BJ (cell line): ENCODE measurements around the gene OR4P4. TPM values are rescaled to one million over a fixed set of nuclear protein-coding genes. Genes with fewer than 3 reads are reported as not detected.

Source experiments
- CTCF ChIA-PET: fragments of 350-600 bp; formaldehyde crosslinking; extraction: SDS; loops from one replicate; lab custom pipeline; 2021; ENCODE audit warnings: antibody characterized with exemption, inconsistent platforms; lab: Yijun Ruan, JAX
- POLR2A ChIA-PET: fragments of 300-600 bp; sonication (Branson Sonifier 250); formaldehyde crosslinking; extraction: SDS; loops from one replicate; lab custom pipeline; 2021; ENCODE audit warnings: antibody characterized with exemption; lab: Charles Lee
- DNase-seq: peaks from one replicate; pipeline ENCODE4 v3.0.0-alpha.2; 2011; ENCODE audit warnings: low read depth
- H3K27me3 ChIP-seq: 2 replicates; pipeline ENCODE4 v1.6.0; 2011; ENCODE audit warnings: low read length; ENCODE audit not compliant: control insufficient read depth, insufficient read depth
- H3K36me3 ChIP-seq: 2 replicates; pipeline ENCODE4 v1.5.1; 2011; ENCODE audit warnings: low read length; ENCODE audit not compliant: control insufficient read depth, insufficient read depth
- H3K4me3 ChIP-seq: 2 replicates; pipeline ENCODE4 v1.5.1; 2011; ENCODE audit warnings: low read depth, mild to moderate bottlenecking, control low read depth, low read length
- CTCF ChIP-seq: IDR thresholded peaks from 2 replicates; pipeline ENCODE4 v1.5.1; 2011; ENCODE audit warnings: low read depth, mild to moderate bottlenecking, control low read depth, inconsistent platforms, low read length, moderate library complexity; ENCODE audit not compliant: insufficient read depth
- polyA plus RNA-seq: library from polyadenylated mRNA; depleted of rRNA; stranded (reverse); fragments of >200 nt; gene quantifications from 2 replicates; pipeline ENCODE4 v1.2.3, GENCODE V29; 2011; rRNA removed

Gene OR4P4
- polyA plus RNA-seq, 1 experiment = not detected

DNA sequence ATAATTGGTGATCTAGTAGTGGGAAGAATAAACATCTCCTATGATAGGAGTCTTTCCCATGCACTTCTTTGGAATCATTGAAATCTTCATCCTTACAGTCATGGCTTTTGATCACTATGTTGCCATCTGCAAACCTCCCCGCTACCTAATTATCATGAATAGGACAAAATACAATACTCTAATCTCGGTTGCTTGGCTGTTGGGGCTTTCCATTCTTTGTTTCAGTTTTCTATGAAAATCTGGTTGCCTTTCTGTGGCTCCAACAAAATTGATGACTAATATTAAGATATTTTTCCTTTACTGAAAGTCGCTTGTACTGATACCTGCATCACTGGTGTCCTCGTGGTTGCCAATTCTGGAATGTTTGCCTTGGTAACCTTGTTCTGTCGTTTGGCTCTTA, 38.9 kb downstream of the OR4P4 start:
- Histone ChIP-seq H3K36me3 (no peaks in the 10 kb centered on the region), H3K27me3 (no peaks in the 10 kb centered on the region), H3K4me3 (no peak overlapping the region)
- TF ChIP-seq CTCF = no peak
- ChIA-PET CTCF (no interaction called here), POLR2A (no interaction called here)
- no peak for DNase-seq

Other genes starting within 250 kb of the OR4P4 start
- not detected in 2 replicates for gene OR4C15, start 80.6 kb upstream of the OR4P4 start, polyA plus RNA-seq
- gene OR4C16, start 63.0 kb upstream of the OR4P4 start, polyA plus RNA-seq = not detected in 2 replicates
- not detected in 2 replicates for gene OR4C11, start 27.5 kb upstream of the OR4P4 start, polyA plus RNA-seq
- not detected in 2 replicates for gene OR4S2, start 13.2 kb downstream of the OR4P4 start, polyA plus RNA-seq
- not detected in 2 replicates for gene OR4C6, start 27.1 kb downstream of the OR4P4 start, polyA plus RNA-seq
- not detected in 2 replicates for gene OR5D13, start 138.3 kb downstream of the OR4P4 start, polyA plus RNA-seq
- gene OR5D14, start 160.4 kb downstream of the OR4P4 start, polyA plus RNA-seq = not detected in 2 replicates
- gene OR5L1, start 176.3 kb downstream of the OR4P4 start, polyA plus RNA-seq = not detected in 2 replicates
- gene OR5D18, start 184.5 kb downstream of the OR4P4 start, polyA plus RNA-seq = not detected in 2 replicates
- not detected in 2 replicates for gene OR5L2, start 192.1 kb downstream of the OR4P4 start, polyA plus RNA-seq
- gene OR5D16, start 203.6 kb downstream of the OR4P4 start, polyA plus RNA-seq = not detected in 2 replicates
- gene TRIM51, start 248.2 kb downstream of the OR4P4 start, polyA plus RNA-seq = not detected in 2 replicates